Left ventricle myocardium inferior (tissue), 1 donor: ENCODE data around the gene MGLL. TPM values are rescaled to one million over a fixed set of nuclear protein-coding genes. Genes with fewer than 3 reads are reported as not detected.

Experiments
- DNase-seq: peaks from one replicate; pipeline ENCODE4 v3.0.0-alpha.2; 2020
- H3K27ac ChIP-seq: fragments of 200-600 bp; replicated peaks from 2 replicates; pipeline ENCODE4 v1.8.0; 2021
- H3K27me3 ChIP-seq: fragments of 200-600 bp; 2 replicates; pipeline ENCODE4 v1.8.0; 2021; ENCODE audit warnings: low read depth
- H3K36me3 ChIP-seq: fragments of 200-600 bp; 2 replicates; pipeline ENCODE4 v1.8.0; 2021
- H3K4me1 ChIP-seq: fragments of 200-600 bp; 2 replicates; pipeline ENCODE4 v1.8.0; 2021
- H3K4me3 ChIP-seq: fragments of 200-600 bp; 2 replicates; pipeline ENCODE4 v1.8.0; 2021; ENCODE audit warnings: mild to moderate bottlenecking, moderate library complexity
- H3K9me3 ChIP-seq: fragments of 200-600 bp; replicated peaks from 2 replicates; pipeline ENCODE4 v1.8.0; 2021
- CTCF ChIP-seq: fragments of 200-600 bp; IDR thresholded peaks from 2 replicates; pipeline ENCODE4 v1.8.0; 2021; ENCODE audit warnings: antibody characterized with exemption, mild to moderate bottlenecking, borderline replicate concordance
- intact Hi-C: fragments of 100-400 bp; cut with micrococcal nuclease; formaldehyde crosslinking; loops from one replicate; pipeline ENCODE4 v1.11.0; 2022
- long read RNA-seq: library from polyadenylated mRNA; unstranded; transcript quantifications from one replicate; pipeline ENCODE4 v2.0.0, GENCODE V29; 2021
- total RNA-seq: library from RNA; stranded (reverse); fragmentation: NEBNext Ultra II Directional; extraction: Animal tissue kit (Norgen Biotek cat#: 25700); gene quantifications from one replicate; pipeline ENCODE4 v1.2.1, GENCODE V29; 2021
- donor health status: DM: no; HTN: yes; CAD: no; lungs with severe emphysema.

The MGLL gene
- total RNA-seq = 67.0 TPM
- long read RNA-seq, full-length matches to known transcripts = 110 of 254 reads
- long read RNA-seq, partial matches to known transcripts = 10 of 254 reads
- long read RNA-seq, other reads (novel, unspliced or antisense) = 134 of 254 reads

GRCh38 chr3:127822041-127822681, at the start of gene MGLL:
Gene MGLL, minus strand, starts transcription at chr3:127822515. Its CDS starts 197 bp downstream, at chr3:127822318.
- DNase-seq = peak; percentile 49
- intact Hi-C loops = loop anchor here (5.0 kb wide), 1 partner anchor 75 kb away; no protein-coding TSS in a partner anchor
- Histone ChIP-seq H3K4me3 (peak within 1 kb of the TSS; percentile 95), H3K4me1 (peaks cover 61% of the 10 kb centered on the region), H3K9me3 (peaks cover 2% of the 10 kb centered on the region), H3K27ac (peak within 1 kb of the TSS; percentile 96), H3K27me3 (no peaks in the 10 kb centered on the region), H3K36me3 (peaks cover 3% of the 10 kb centered on the region)
- TF ChIP-seq CTCF = no peak

- DNase-seq = no peak
- no peaks in the 10 kb centered on the region for H3K36me3 ChIP-seq
- no peaks in the 10 kb centered on the region for H3K9me3 ChIP-seq
- no peak overlapping the region for H3K27ac ChIP-seq
- H3K27me3 ChIP-seq = no peaks in the 10 kb centered on the region
- no peak for TF ChIP-seq CTCF
- no peaks in the 10 kb centered on the region for H3K4me1 ChIP-seq
- intact Hi-C loops = no loop called here
- H3K4me3 ChIP-seq = no peak overlapping the region
Observed at GRCh38 chr3:127870156-127870555, 47.8 kb upstream of the MGLL start.

- Histone ChIP-seq H3K4me1 (no peaks in the 10 kb centered on the region), H3K27me3 (no peaks in the 10 kb centered on the region), H3K36me3 (no peaks in the 10 kb centered on the region), H3K4me3 (no peak overlapping the region), H3K9me3 (no peaks in the 10 kb centered on the region), H3K27ac (no peak overlapping the region)
- intact Hi-C loops = no loop called here
- TF ChIP-seq CTCF = no peak
- DNase-seq = no peak
Observed at GRCh38 chr3:127867986-127868385, 45.7 kb upstream of the MGLL start.

GRCh38 chr3:127867412-127867811, 45.1 kb upstream of the MGLL start:
- H3K4me1 ChIP-seq = no peaks in the 10 kb centered on the region
- no peak for TF ChIP-seq CTCF
- DNase-seq = no peak

GRCh38 chr3:127865941-127866340, 43.6 kb upstream of the MGLL start:
- Histone ChIP-seq H3K9me3 (no peaks in the 10 kb centered on the region), H3K4me3 (no peak overlapping the region), H3K27ac (no peak overlapping the region), H3K27me3 (no peaks in the 10 kb centered on the region), H3K36me3 (no peaks in the 10 kb centered on the region), H3K4me1 (no peaks in the 10 kb centered on the region)
- DNase-seq = no peak
- intact Hi-C loops = no loop called here
- no peak for TF ChIP-seq CTCF

More at GRCh38 chr3:127867412-127867811, 45.1 kb upstream of the MGLL start:
- intact Hi-C loops = no loop called here
- H3K27me3 ChIP-seq = no peaks in the 10 kb centered on the region
- H3K4me3 ChIP-seq = no peak overlapping the region
- H3K9me3 ChIP-seq = no peaks in the 10 kb centered on the region
- no peak overlapping the region for H3K27ac ChIP-seq
- H3K36me3 ChIP-seq = no peaks in the 10 kb centered on the region
